T-helper 17 cell (primary cell): ENCODE measurements around the gene CNTN4. TPM values are rescaled to one million over a fixed set of nuclear protein-coding genes. Genes with fewer than 3 reads are reported as not detected.
"Not testable (repeated sequence)": the region's sequence is repeated elsewhere in the genome, so short reads cannot be mapped to it uniquely, and the experiment has no call there.

Source experiments
- ATAC-seq: fragments of 150-1000 bp; cut with Tn5 transposase; 2 replicates; pipeline ENCODE4 v1.10.0; 2021; ENCODE audit warnings: mild to moderate bottlenecking, moderate library complexity
- DNase-seq, 3 donors: peaks; one replicate each; pipeline versions ENCODE4 v3.0.0 to v3.0.0-alpha.2; 2020 to 2021
- H3K9me3 ChIP-seq: one replicate; pipeline ENCODE4 v1.7.0; 2013; ENCODE audit warnings: low read length, mild to moderate bottlenecking; ENCODE audit not compliant: control insufficient read depth, poor library complexity, severe bottlenecking
- H3K27ac Mint-ChIP-seq: one replicate; pipeline ENCODE4 v1.8.0; 2022; ENCODE audit warnings: mild to moderate bottlenecking, moderate library complexity, mixed read lengths
- H3K27me3 Mint-ChIP-seq: one replicate; pipeline ENCODE4 v1.8.0; 2022; ENCODE audit warnings: mixed read lengths
- H3K36me3 Mint-ChIP-seq: one replicate; pipeline ENCODE4 v1.8.0; 2022; ENCODE audit warnings: low read depth, mixed read lengths
- H3K4me1 Mint-ChIP-seq: one replicate; pipeline ENCODE4 v1.8.0; 2022; ENCODE audit warnings: mild to moderate bottlenecking, mixed read lengths
- H3K4me3 Mint-ChIP-seq: one replicate; pipeline ENCODE4 v1.8.0; 2022; ENCODE audit warnings: mild to moderate bottlenecking, moderate library complexity, mixed read lengths
- total RNA-seq, 4 donors: library from RNA in 2 of 4; stranded (reverse) in 2 of 4; gene quantifications; one replicate each; pipeline ENCODE4 v1.2.3 and lab custom pipeline; 2022 to 2026

The CNTN4 gene
- not detected for total RNA-seq
- total RNA-seq (lab: John Stamatoyannopoulos, UW) = 0 to 0.70 reads per million in 2 donors

DNA sequence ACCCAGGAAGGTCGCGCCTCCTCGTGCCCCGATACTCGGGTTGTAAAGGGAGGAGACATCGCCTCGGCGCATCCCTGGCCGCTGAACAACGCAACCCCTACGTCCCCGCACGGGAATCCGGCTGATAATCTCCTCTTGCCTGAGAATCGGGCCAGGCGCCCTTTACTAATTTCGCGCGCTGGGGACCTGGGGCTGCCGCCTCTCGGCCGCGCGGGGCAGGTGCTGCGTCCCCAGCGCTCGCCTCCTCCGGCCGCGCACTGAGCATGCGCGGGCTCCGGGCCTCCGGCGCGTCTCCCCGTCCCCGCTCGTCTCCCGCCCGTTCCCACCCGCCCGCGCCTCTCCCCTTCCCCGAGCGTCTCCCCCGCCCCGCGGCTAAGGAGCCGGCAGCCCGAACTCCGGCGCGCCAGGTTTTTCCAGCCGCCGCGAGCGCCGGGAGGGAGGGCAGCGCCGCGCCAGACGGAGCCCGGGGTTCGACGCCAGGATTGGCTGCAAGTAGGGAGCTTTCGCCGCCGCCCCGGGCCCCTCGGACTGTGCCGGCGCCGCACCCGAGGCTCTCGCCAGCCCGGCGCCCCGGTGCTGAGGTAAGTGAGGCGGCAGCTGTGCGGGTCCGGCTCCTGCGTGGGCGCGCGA is at the start of gene CNTN4:
Gene CNTN4 (plus strand): TSS at position 469 of the 630 bp plus-strand sequence.
- peaks cover 5% of the 10 kb centered on the region for H3K4me1 Mint-ChIP-seq
- DNase-seq (no peak), ATAC-seq (no peak)
- no peaks in the 10 kb centered on the region for H3K9me3 ChIP-seq
- H3K27ac Mint-ChIP-seq = no peak within 1 kb of the TSS
- H3K36me3 Mint-ChIP-seq = no peaks in the 10 kb centered on the region
- peaks cover 52% of the 10 kb centered on the region for H3K27me3 Mint-ChIP-seq
- H3K4me3 Mint-ChIP-seq = peak within 1 kb of the TSS; percentile 43

DNA sequence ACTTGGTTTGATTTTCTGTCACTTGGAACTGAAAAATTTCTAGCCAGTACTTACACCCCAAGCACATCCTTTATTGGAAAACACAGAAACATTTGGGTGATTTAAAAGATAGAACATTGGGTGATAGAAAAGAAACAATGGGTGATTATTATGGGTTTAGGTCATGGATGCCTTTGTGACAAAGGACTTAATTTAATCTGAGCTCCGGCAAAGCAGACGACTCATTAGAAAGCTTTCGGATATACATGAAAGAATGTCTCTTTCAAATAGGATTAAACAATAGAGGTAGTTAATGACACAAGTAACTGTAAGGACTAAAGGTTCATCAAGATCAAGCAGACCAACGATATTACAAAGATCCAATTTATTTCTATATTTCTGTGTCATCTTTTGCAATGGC is 37.3 kb upstream of the CNTN4 start:
- DNase-seq = no peak
- H3K36me3 Mint-ChIP-seq = no peaks in the 10 kb centered on the region

DNA sequence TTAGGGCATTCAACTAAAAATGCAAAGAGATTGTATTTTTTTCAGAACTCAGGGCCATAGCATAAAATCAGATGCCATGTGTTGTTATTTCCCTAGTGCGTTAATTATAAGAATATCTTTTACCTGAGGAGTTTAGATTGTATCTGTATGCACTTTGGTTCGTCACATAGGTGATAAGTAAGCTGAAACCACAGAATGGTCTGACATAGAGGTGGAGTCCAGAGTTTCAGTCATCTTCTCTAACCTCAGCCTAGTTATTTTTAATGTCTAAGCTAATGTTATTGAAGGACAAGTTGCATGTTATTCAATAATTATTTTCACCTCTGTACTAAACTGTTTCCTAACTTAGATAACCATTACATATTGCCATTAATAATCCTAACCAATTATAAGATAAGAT is 27.1 kb upstream of the CNTN4 start:
- Mint-ChIP-seq H3K4me1 (no peaks in the 10 kb centered on the region), H3K4me3 (no peak overlapping the region), H3K27ac (no peak overlapping the region), H3K27me3 (no peaks in the 10 kb centered on the region), H3K36me3 (no peaks in the 10 kb centered on the region)
- DNase-seq (no peak), ATAC-seq (no peak)
- H3K9me3 ChIP-seq = no peaks in the 10 kb centered on the region

More for the DNA sequence above, 37.3 kb upstream of the CNTN4 start:
- Mint-ChIP-seq H3K27ac (no peak overlapping the region), H3K4me1 (no peaks in the 10 kb centered on the region), H3K4me3 (no peak overlapping the region), H3K27me3 (no peaks in the 10 kb centered on the region)
- no peaks in the 10 kb centered on the region for H3K9me3 ChIP-seq
- no peak for ATAC-seq

DNA sequence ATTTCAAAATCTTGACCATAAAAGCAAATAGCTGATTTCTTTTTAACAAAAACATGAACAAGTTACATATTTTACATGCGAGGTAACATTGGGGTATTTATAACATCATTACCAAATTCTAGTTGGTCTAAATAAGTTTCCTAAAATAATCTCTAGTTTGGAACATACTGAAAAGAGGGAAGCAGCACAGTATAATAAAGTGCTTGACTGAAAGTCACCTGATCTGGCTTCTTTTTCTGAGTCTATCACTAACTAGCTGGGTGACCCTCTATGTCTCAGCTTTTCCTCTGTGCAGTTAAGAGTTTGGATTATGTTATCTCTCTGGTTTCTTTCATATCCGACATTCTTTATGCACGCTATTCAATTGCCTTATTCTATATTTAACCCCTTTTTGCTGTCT is 19.8 kb upstream of the CNTN4 start:
- H3K9me3 ChIP-seq = no peaks in the 10 kb centered on the region
- H3K27me3 Mint-ChIP-seq = no peaks in the 10 kb centered on the region
- ATAC-seq = no peak
- H3K36me3 Mint-ChIP-seq = no peaks in the 10 kb centered on the region
- H3K4me1 Mint-ChIP-seq = no peaks in the 10 kb centered on the region
- DNase-seq = no peak
- no peak overlapping the region for H3K27ac Mint-ChIP-seq
- no peak overlapping the region for H3K4me3 Mint-ChIP-seq

DNA sequence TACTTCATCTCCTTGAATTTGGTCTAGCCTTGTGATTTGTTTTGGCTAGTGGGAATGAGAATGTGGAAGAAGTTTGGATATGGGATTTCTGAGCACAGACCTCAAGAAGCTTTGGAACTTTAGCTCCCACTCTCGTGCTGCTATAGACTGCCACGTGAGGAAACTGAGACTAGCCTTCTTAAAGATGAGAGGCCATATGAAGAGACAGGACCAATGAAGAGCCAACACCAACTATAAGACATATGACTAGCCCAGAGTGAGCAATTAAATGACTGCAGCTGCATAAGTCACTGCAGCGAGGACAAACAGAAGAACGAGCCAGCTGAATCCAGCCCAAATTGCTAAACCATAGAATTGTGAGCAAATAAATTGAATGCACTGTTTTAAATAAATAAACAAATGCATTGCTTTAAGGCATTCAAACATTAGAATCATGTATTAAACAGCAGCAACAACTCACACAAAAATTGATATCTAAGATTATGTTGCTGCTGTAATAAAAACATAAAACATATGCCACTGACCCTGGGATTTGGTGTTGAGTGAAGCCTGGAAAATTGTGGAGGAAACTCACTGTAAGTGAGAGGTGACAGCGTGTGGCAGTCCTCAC is 15.7 kb upstream of the CNTN4 start:
- H3K4me1 Mint-ChIP-seq = no peaks in the 10 kb centered on the region
- no peak overlapping the region for H3K4me3 Mint-ChIP-seq
- no peak for ATAC-seq
- H3K27ac Mint-ChIP-seq = no peak overlapping the region
- no peaks in the 10 kb centered on the region for H3K36me3 Mint-ChIP-seq
- no peaks in the 10 kb centered on the region for H3K27me3 Mint-ChIP-seq
- no peak for DNase-seq
- no peaks in the 10 kb centered on the region for H3K9me3 ChIP-seq

DNA sequence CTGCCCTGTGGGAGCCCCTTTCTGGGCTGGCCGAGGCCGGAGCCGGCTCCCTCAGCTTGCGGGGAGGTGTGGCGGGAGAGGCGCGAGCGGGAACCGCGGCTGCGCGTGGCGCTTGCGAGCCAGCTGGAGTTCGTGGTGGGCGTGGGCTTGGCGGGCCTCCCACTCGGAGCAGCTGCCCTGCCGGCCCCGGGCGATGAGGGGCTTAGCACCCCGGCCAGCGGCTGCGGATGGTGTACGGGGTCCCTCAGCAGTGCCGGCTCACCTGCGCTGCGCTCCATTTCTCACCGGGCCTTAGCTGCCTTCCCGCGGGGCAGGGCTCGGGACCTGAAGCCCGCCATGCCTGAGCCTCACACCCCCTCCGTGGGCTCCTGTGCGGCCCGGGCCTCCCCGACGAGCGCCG is 15.1 kb upstream of the CNTN4 start:
- not testable (repeated sequence) for DNase-seq, H3K9me3 ChIP-seq, H3K36me3 Mint-ChIP-seq, H3K27ac Mint-ChIP-seq, H3K4me3 Mint-ChIP-seq, ATAC-seq, H3K27me3 Mint-ChIP-seq, H3K4me1 Mint-ChIP-seq

DNA sequence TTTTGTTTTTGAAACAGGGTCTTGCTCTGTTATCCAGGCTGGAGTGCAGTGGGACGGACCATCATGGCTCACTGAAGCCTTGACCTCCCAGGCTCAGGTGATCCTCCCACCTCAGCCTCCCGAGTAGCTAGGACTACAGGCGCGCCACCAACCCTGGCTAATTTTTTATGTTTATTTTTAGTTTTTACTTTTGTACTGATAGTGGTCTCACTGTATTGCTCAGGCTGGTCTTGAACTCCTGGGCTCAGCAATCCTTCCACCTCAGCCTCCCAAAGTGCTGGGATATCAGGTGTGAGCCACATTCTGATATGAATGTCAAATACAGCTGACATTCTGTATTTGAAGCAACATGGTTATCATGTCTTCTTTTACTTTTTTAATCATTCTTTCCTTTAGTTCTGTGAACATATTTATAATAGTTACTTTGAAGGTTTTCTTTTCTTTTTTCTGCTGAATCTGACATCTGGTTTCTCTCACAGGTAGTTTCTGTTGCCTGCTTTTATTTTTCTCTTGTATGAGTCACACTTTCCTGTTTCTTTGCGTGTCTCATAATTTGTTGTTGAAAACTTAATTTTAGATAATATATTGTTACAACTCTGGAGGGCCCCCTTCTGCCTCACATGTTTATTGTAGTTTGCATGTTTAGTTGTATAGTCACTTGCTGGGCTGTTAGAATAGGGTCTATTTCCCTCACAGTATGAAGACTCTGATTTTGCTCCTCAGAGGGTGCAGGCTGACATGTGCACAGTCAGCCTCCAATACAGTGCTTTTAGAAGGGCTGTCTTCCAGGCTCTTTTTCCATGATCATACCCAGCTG is 8.4 kb upstream of the CNTN4 start:
- Mint-ChIP-seq H3K27me3 (no peaks in the 10 kb centered on the region), H3K27ac (no peak overlapping the region), H3K36me3 (no peaks in the 10 kb centered on the region), H3K4me1 (no peaks in the 10 kb centered on the region), H3K4me3 (no peak overlapping the region)
- DNase-seq (no peak), ATAC-seq (no peak)
- H3K9me3 ChIP-seq = no peaks in the 10 kb centered on the region

DNA sequence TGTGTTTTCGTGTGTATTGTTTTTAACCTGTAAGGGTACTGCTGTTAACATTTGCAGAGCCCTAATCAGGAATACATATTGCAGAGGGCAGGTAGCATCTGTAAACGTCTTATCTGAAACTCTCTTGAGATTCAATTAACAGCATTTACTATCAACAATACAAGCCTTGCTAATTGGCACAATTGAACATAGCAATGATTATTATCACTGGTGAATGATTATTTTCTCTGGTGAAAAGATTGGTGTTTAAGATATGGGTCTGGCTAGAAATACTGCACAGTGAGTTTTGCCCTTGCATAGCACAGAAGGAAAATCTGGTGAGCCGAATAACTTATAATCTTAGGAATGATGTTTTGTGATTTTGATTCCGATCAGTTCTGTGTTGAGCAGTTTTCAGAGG is 5.9 kb upstream of the CNTN4 start:
- no peaks in the 10 kb centered on the region for H3K4me1 Mint-ChIP-seq
- DNase-seq (no peak), ATAC-seq (no peak)
- H3K9me3 ChIP-seq = no peaks in the 10 kb centered on the region
- H3K27me3 Mint-ChIP-seq = peaks cover 24% of the 10 kb centered on the region
- H3K36me3 Mint-ChIP-seq = no peaks in the 10 kb centered on the region
- H3K4me3 Mint-ChIP-seq = no peak overlapping the region
- H3K27ac Mint-ChIP-seq = no peak overlapping the region

DNA sequence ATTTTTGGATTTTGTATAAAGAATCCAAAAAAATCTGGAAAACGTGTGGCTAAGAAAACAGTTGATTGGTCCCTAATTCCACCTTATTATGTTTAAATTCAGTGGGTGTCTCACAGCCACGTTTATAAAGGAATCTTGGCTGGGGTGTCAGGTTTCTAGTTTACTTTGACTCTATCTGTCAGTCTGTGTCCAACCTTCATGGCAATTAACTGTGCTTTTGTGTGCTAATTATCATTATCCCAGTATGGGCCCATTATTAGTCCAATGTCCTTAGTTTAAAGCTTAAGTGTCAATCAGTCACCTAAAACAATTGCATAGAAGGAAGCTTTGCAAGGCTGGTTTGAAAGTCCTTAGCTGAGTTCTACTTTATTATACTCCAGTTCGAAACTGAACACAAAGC is 3.7 kb upstream of the CNTN4 start:
- no peak for ATAC-seq
- peaks cover 30% of the 10 kb centered on the region for H3K27me3 Mint-ChIP-seq

DNA sequence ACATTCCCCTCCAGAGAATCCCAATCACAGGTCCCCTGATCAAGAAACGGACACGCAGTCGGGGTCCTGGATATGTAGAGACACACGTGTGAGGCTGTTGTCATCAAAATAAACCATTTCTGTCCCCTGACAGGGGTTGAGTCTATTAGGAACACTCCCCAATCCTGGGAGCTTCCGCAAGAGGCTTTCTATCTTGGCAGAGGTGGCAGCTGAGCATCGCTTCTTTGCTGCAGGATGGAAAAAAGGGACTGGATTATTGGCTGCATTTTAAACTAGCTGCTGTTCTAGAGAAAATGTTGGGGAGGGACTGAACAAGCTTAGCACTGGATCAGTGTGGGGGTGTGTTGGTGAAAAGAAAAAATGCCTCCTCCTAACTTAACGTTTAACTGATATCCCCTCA is 2.5 kb upstream of the CNTN4 start:
- Mint-ChIP-seq H3K36me3 (no peaks in the 10 kb centered on the region), H3K4me3 (no peak overlapping the region), H3K27ac (no peak overlapping the region), H3K4me1 (peaks cover 5% of the 10 kb centered on the region), H3K27me3 (peaks cover 43% of the 10 kb centered on the region)
- H3K9me3 ChIP-seq = no peaks in the 10 kb centered on the region
- ATAC-seq (no peak), DNase-seq (no peak)

More for the DNA sequence above, 3.7 kb upstream of the CNTN4 start:
- H3K4me1 Mint-ChIP-seq = peaks cover 3% of the 10 kb centered on the region
- no peaks in the 10 kb centered on the region for H3K36me3 Mint-ChIP-seq
- no peak for DNase-seq
- H3K9me3 ChIP-seq = no peaks in the 10 kb centered on the region
- H3K4me3 Mint-ChIP-seq = no peak overlapping the region
- H3K27ac Mint-ChIP-seq = no peak overlapping the region

DNA sequence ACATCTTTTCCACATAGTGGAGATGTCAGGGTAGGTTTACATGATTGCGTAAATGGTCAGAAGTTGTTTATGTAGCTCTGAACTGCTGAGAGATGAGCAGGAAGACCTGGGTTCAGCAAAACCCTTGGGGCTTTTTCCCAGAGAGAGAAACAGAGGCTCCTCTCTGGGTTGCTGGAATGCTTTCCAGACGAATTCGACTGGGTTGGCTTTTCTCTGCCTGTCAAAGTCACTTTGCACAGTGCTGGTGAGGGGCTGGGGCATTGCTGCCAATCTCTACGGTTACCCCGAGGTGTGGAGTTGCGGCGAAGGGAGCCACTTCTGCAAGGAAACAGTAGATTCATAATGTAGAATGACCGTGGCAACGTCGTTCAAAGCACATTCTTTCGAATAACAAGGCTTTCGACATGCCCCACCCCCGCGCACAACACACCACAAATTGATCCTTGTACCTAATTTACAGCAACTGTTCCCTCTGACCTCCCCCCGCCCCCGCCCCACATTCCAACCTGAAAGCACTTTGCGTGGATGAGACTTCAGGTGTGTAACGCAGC is 950 bp upstream of the CNTN4 start:
- Mint-ChIP-seq H3K27ac (no peak overlapping the region), H3K27me3 (peaks cover 52% of the 10 kb centered on the region)

DNA sequence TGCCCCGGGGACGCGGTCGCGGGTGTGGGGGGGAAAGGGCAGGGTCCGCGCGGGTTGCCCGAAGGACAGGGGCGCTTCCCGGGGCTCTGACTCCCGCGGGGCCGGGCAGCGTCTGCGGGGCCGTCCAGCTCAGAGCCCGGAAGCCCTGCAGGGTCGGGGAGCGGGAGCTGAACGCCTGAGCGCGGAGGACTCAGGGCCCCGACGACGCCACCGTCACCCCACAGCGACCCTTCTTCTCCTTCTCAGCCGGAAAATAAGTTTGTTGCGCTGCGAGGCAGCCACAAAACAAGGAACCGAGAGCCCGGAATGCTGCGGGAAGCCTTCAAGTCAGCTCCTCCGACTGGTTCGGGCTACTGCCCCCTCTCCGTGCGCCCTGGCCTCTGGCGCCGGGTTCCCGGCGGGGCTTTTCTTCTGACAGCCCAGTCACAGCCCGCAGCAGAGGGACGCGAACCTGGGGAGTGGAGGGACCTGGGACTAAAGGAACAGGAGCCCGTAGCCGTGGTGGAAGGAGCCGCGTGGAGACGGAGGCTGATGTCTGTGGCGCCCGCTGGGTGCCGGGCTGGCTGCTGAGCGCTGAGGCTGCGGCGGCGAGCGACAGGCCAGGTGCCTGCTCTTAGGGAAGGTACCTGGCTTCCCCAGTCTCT is 484 bp downstream of the CNTN4 start:
- Mint-ChIP-seq H3K27ac (no peak overlapping the region), H3K36me3 (no peaks in the 10 kb centered on the region), H3K27me3 (peaks cover 52% of the 10 kb centered on the region), H3K4me3 (no peak overlapping the region), H3K4me1 (peaks cover 5% of the 10 kb centered on the region)
- no peaks in the 10 kb centered on the region for H3K9me3 ChIP-seq
- no peak for DNase-seq
- no peak for ATAC-seq

More for the DNA sequence above, 950 bp upstream of the CNTN4 start:
- Mint-ChIP-seq H3K4me3 (peak overlapping the region; percentile 43), H3K36me3 (no peaks in the 10 kb centered on the region), H3K4me1 (peaks cover 5% of the 10 kb centered on the region)
- ATAC-seq (no peak), DNase-seq (no peak)
- no peaks in the 10 kb centered on the region for H3K9me3 ChIP-seq

DNA sequence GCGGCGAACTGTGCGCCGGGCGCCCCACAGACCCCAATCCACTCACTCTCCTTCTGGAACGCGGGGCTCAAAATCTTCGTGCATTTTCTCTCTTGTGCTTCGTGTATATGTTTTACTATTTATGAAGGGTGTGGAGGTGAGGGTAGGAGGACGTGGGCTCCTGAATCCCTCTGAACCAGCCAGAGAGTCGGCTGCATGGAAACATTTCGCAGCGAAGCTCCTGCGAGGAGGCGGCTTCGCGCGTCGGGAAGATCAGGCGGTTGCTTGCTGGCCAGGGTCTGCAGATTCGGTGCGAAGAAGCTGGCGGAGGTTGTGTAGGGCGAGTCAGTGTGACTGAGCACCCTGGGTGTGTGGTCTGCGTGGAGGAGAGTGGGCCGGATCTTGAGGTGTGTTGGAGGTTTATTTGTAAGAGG is 1.1 kb downstream of the CNTN4 start:
- no peak overlapping the region for H3K27ac Mint-ChIP-seq
- no peaks in the 10 kb centered on the region for H3K36me3 Mint-ChIP-seq
- DNase-seq = no peak
- H3K27me3 Mint-ChIP-seq = peaks cover 52% of the 10 kb centered on the region
- H3K4me1 Mint-ChIP-seq = peaks cover 5% of the 10 kb centered on the region
- peak overlapping the region; percentile 22 for H3K4me3 Mint-ChIP-seq
- no peaks in the 10 kb centered on the region for H3K9me3 ChIP-seq
- ATAC-seq = no peak
